ENCODE results near the gene RHCG. TPM values are rescaled to one million over a fixed set of nuclear protein-coding genes. Genes with fewer than 3 reads are reported as not detected.

The RHCG gene
- total RNA-seq, 1 donor from 2014 or later, result not detected

GRCh38 chr15:89463113-89463512, 33.3 kb downstream of the RHCG start:
- no peak for TF ChIP-seq CTCF (IDR thresholded peaks at IDR 0.05)
- no peaks in the 10 kb centered on the region for H3K36me3 Mint-ChIP-seq (ENCODE audit: low read depth)
- no peaks in the 10 kb centered on the region for H3K4me1 Mint-ChIP-seq (ENCODE audit: low read depth)
- H3K27ac Mint-ChIP-seq (ENCODE audit: unreplicated experiment), result no peak overlapping the region
- H3K9me3 Mint-ChIP-seq (ENCODE audit: low read depth), result no peaks in the 10 kb centered on the region
- DNase-seq (ENCODE audit: low spot score), result no peak
- peaks cover 46% of the 10 kb centered on the region for H3K27me3 Mint-ChIP-seq (ENCODE audit: low read depth)
- no peak overlapping the region for H3K4me3 Mint-ChIP-seq (ENCODE audit: unreplicated experiment)

- no peak overlapping the region for H3K4me3 Mint-ChIP-seq (ENCODE audit: unreplicated experiment)
- H3K27me3 Mint-ChIP-seq (ENCODE audit: low read depth), result peaks cover 50% of the 10 kb centered on the region
- no peaks in the 10 kb centered on the region for H3K9me3 Mint-ChIP-seq (ENCODE audit: low read depth)
- H3K27ac Mint-ChIP-seq (ENCODE audit: unreplicated experiment), result no peak overlapping the region
- TF ChIP-seq CTCF (IDR thresholded peaks at IDR 0.05), result no peak
- DNase-seq (ENCODE audit: low spot score), result no peak
- no peaks in the 10 kb centered on the region for H3K36me3 Mint-ChIP-seq (ENCODE audit: low read depth)
- no peaks in the 10 kb centered on the region for H3K4me1 Mint-ChIP-seq (ENCODE audit: low read depth)
Measured at GRCh38 chr15:89462198-89462912, 34.0 kb downstream of the RHCG start.

- Mint-ChIP-seq H3K27ac (ENCODE audit: unreplicated experiment) (no peak overlapping the region), H3K4me3 (ENCODE audit: unreplicated experiment) (no peak overlapping the region), H3K4me1 (ENCODE audit: low read depth) (no peaks in the 10 kb centered on the region), H3K36me3 (ENCODE audit: low read depth) (no peaks in the 10 kb centered on the region), H3K27me3 (ENCODE audit: low read depth) (peaks cover 44% of the 10 kb centered on the region), H3K9me3 (ENCODE audit: low read depth) (peaks cover 4% of the 10 kb centered on the region)
- no peak for TF ChIP-seq CTCF (IDR thresholded peaks at IDR 0.05)
- no peak for DNase-seq (ENCODE audit: low spot score)
Measured at GRCh38 chr15:89461386-89461785, 35.0 kb downstream of the RHCG start.

- Mint-ChIP-seq H3K4me1 (ENCODE audit: low read depth) (no peaks in the 10 kb centered on the region), H3K4me3 (ENCODE audit: unreplicated experiment) (no peak overlapping the region)
Measured at GRCh38 chr15:89460048-89460447, 36.3 kb downstream of the RHCG start.

More at GRCh38 chr15:89460048-89460447, 36.3 kb downstream of the RHCG start:
- TF ChIP-seq CTCF (IDR thresholded peaks at IDR 0.05), result no peak
- Mint-ChIP-seq H3K27ac (ENCODE audit: unreplicated experiment) (no peak overlapping the region), H3K27me3 (ENCODE audit: low read depth) (peaks cover 44% of the 10 kb centered on the region), H3K9me3 (ENCODE audit: low read depth) (peaks cover 4% of the 10 kb centered on the region), H3K36me3 (ENCODE audit: low read depth) (no peaks in the 10 kb centered on the region)
- no peak for DNase-seq (ENCODE audit: low spot score)

All from chondrocyte (in vitro differentiated cells).